Measurements from ENCODE around the gene SERPINB10.

Gene SERPINB10

GRCh38 chr18:63972002-63972376 is 64.2 kb downstream of the SERPINB10 start:
- no peak for TF ChIP-seq CTCF (IDR thresholded peaks at IDR 0.05; ENCODE audit: low read depth, low read length, missing control alignments)
- in situ Hi-C loops (cut with HindIII; ENCODE audit: low sequenced_read_pairs): no loop called here
- no peak for DNase-seq (ENCODE audit: low read depth)
- H3K4me3 ChIP-seq (ENCODE audit: low read depth, low read length): no peak overlapping the region

- in situ Hi-C loops (cut with HindIII; ENCODE audit: low sequenced_read_pairs): no loop called here
- DNase-seq (ENCODE audit: low read depth): no peak
Measured at GRCh38 chr18:63974991-63975390, 67.2 kb downstream of the SERPINB10 start.

GRCh38 chr18:63975628-63976027 is 67.9 kb downstream of the SERPINB10 start:
- no peak for DNase-seq (ENCODE audit: low read depth)
- in situ Hi-C loops (cut with HindIII; ENCODE audit: low sequenced_read_pairs): no loop called here
- TF ChIP-seq CTCF (IDR thresholded peaks at IDR 0.05; ENCODE audit: low read depth, low read length, missing control alignments): no peak
- no peak overlapping the region for H3K4me3 ChIP-seq (ENCODE audit: low read depth, low read length)

More at GRCh38 chr18:63974991-63975390, 67.2 kb downstream of the SERPINB10 start:
- no peak overlapping the region for H3K4me3 ChIP-seq (ENCODE audit: low read depth, low read length)
- peak; percentile 49 for TF ChIP-seq CTCF (IDR thresholded peaks at IDR 0.05; ENCODE audit: low read depth, low read length, missing control alignments)

- no peak for TF ChIP-seq CTCF (IDR thresholded peaks at IDR 0.05; ENCODE audit: low read depth, low read length, missing control alignments)
Measured at GRCh38 chr18:63977040-63977439, 69.3 kb downstream of the SERPINB10 start.

GRCh38 chr18:63979409-63979920 is 71.7 kb downstream of the SERPINB10 start:
- H3K4me3 ChIP-seq (ENCODE audit: low read depth, low read length): peak overlapping the region; percentile 16
- peak; percentile 94 for TF ChIP-seq CTCF (IDR thresholded peaks at IDR 0.05; ENCODE audit: low read depth, low read length, missing control alignments)
- in situ Hi-C loops (cut with HindIII; ENCODE audit: low sequenced_read_pairs): no loop called here
- peak; percentile 55 for DNase-seq (ENCODE audit: low read depth)

More at GRCh38 chr18:63977040-63977439, 69.3 kb downstream of the SERPINB10 start:
- in situ Hi-C loops (cut with HindIII; ENCODE audit: low sequenced_read_pairs): no loop called here
- H3K4me3 ChIP-seq (ENCODE audit: low read depth, low read length): no peak overlapping the region
- no peak for DNase-seq (ENCODE audit: low read depth)

- in situ Hi-C loops (cut with HindIII; ENCODE audit: low sequenced_read_pairs): no loop called here
- DNase-seq (ENCODE audit: low read depth): no peak
- H3K4me3 ChIP-seq (ENCODE audit: low read depth, low read length): no peak overlapping the region
- no peak for TF ChIP-seq CTCF (IDR thresholded peaks at IDR 0.05; ENCODE audit: low read depth, low read length, missing control alignments)
Measured at GRCh38 chr18:63980027-63980426, 72.3 kb downstream of the SERPINB10 start.
